ENCODE measurements around the gene TLE6. TPM values are rescaled to one million over a fixed set of nuclear protein-coding genes. Genes with fewer than 3 reads are reported as not detected.

The TLE6 gene
- total RNA-seq, 1 experiment from 2014 or later = 1.1 TPM

GRCh38 chr19:3014135-3014534 is 36.8 kb downstream of the TLE6 start:
- Histone ChIP-seq H3K36me3 (ENCODE audit: low read depth) (no peaks in the 10 kb centered on the region), H3K4me1 (replicated peaks; ENCODE audit: insufficient read depth) (no peaks in the 10 kb centered on the region), H2AFZ (no peak overlapping the region), H3K27ac (no peak overlapping the region), H4K20me1 (ENCODE audit: insufficient read depth) (no peaks in the 10 kb centered on the region), H3K79me2 (ENCODE audit: low read depth) (no peaks in the 10 kb centered on the region), H3K27me3 (ENCODE audit: insufficient read depth, low read depth) (no peaks in the 10 kb centered on the region), H3F3A (ENCODE audit: insufficient read depth, low read depth) (no peaks in the 10 kb centered on the region), H3K9me3 (ENCODE audit: insufficient read depth, low read depth) (no peaks in the 10 kb centered on the region), H3K4me3 (no peak overlapping the region), H3K9me2 (ENCODE audit: insufficient read depth) (no peaks in the 10 kb centered on the region), H3K4me2 (no peak overlapping the region)
- no TSS peak for BruUV-seq (replicated peaks)
- POLR2A ChIA-PET (ENCODE audit: unreplicated experiment) = no interaction called here
- CTCF ChIA-PET = no interaction called here
- TF ChIP-seq CTCF (conservative IDR thresholded peaks at IDR 0.05) = no peak
- no peak for TF ChIP-seq EZH2 (IDR thresholded peaks at IDR 0.05; ENCODE audit: low read depth)
- DNase-seq = no peak
- intact Hi-C loops (cut with micrococcal nuclease; ENCODE audit: unreplicated experiment) = loop anchor here (1.0 kb wide), 1 partner anchor 28 kb away; no protein-coding TSS in a partner anchor

- Histone ChIP-seq H3K9me3 (ENCODE audit: insufficient read depth, low read depth) (no peaks in the 10 kb centered on the region), H3K27me3 (ENCODE audit: insufficient read depth, low read depth) (no peaks in the 10 kb centered on the region), H3K4me3 (no peak overlapping the region), H3K9me2 (ENCODE audit: insufficient read depth) (no peaks in the 10 kb centered on the region), H2AFZ (no peak overlapping the region), H3K36me3 (ENCODE audit: low read depth) (no peaks in the 10 kb centered on the region), H3K27ac (no peak overlapping the region), H3K79me2 (ENCODE audit: low read depth) (no peaks in the 10 kb centered on the region), H4K20me1 (ENCODE audit: insufficient read depth) (no peaks in the 10 kb centered on the region), H3K4me1 (replicated peaks; ENCODE audit: insufficient read depth) (no peaks in the 10 kb centered on the region), H3F3A (ENCODE audit: insufficient read depth, low read depth) (no peaks in the 10 kb centered on the region), H3K4me2 (no peak overlapping the region)
- BruUV-seq (replicated peaks) = no TSS peak
- TF ChIP-seq CTCF (conservative IDR thresholded peaks at IDR 0.05) (no peak), EZH2 (IDR thresholded peaks at IDR 0.05; ENCODE audit: low read depth) (no peak)
- intact Hi-C loops (cut with micrococcal nuclease; ENCODE audit: unreplicated experiment) = no loop called here
- ChIA-PET POLR2A (ENCODE audit: unreplicated experiment) (no interaction called here), CTCF (interaction anchor here (0.6 kb wide), 1 partner anchor 21 kb away, joined by 6 read pairs; no protein-coding TSS in a partner anchor)
- DNase-seq = no peak
Measured at GRCh38 chr19:3015126-3016057, 38.0 kb downstream of the TLE6 start.

GRCh38 chr19:3017923-3018322 is 40.6 kb downstream of the TLE6 start:
- TF ChIP-seq EZH2 (IDR thresholded peaks at IDR 0.05; ENCODE audit: low read depth) (no peak), CTCF (conservative IDR thresholded peaks at IDR 0.05) (no peak)
- Histone ChIP-seq H2AFZ (no peak overlapping the region), H4K20me1 (ENCODE audit: insufficient read depth) (no peaks in the 10 kb centered on the region), H3K9me2 (ENCODE audit: insufficient read depth) (no peaks in the 10 kb centered on the region), H3K27me3 (ENCODE audit: insufficient read depth, low read depth) (no peaks in the 10 kb centered on the region), H3K79me2 (ENCODE audit: low read depth) (no peaks in the 10 kb centered on the region), H3K4me3 (no peak overlapping the region), H3K27ac (no peak overlapping the region), H3F3A (ENCODE audit: insufficient read depth, low read depth) (no peaks in the 10 kb centered on the region), H3K36me3 (ENCODE audit: low read depth) (no peaks in the 10 kb centered on the region), H3K9me3 (ENCODE audit: insufficient read depth, low read depth) (no peaks in the 10 kb centered on the region), H3K4me1 (replicated peaks; ENCODE audit: insufficient read depth) (no peaks in the 10 kb centered on the region), H3K4me2 (no peak overlapping the region)
- no TSS peak for BruUV-seq (replicated peaks)
- intact Hi-C loops (cut with micrococcal nuclease; ENCODE audit: unreplicated experiment) = no loop called here
- CTCF ChIA-PET = no interaction called here
- POLR2A ChIA-PET (ENCODE audit: unreplicated experiment) = no interaction called here
- DNase-seq = no peak

Measured in PC-9 (cell line).